Liver (tissue), 9 donors: ENCODE measurements around the gene ZNRF3. TPM values are rescaled to one million over a fixed set of nuclear protein-coding genes. Genes with fewer than 3 reads are reported as not detected.

ENCODE experiments used
- DNase-seq: peaks from one replicate; pipeline ENCODE4 v3.0.0-alpha.2; 2017; ENCODE audit warnings: low spot score
- H3K27ac ChIP-seq, 2 donors: one replicate each; pipeline ENCODE4 v1.7.0; 2013; ENCODE audit warnings: inconsistent platforms in 2 of 2, low read length in 2 of 2, control low read depth in 1 of 2, low read depth in 1 of 2, mild to moderate bottlenecking in 1 of 2
- H3K27me3 ChIP-seq, 4 donors: one replicate each; pipeline versions ENCODE4 v1.6.1 to v1.7.0; 2013; ENCODE audit warnings: low read length in 3 of 4, inconsistent platforms in 1 of 4, mild to moderate bottlenecking in 1 of 4, moderate library complexity in 1 of 4; ENCODE audit not compliant: control insufficient read depth in 4 of 4, insufficient read depth in 4 of 4
- H3K36me3 ChIP-seq, 4 donors: one replicate each; pipeline versions ENCODE4 v1.6.1 to v1.7.0; 2013; ENCODE audit warnings: low read length in 3 of 4, mild to moderate bottlenecking in 3 of 4, low read depth in 1 of 4, moderate library complexity in 1 of 4; ENCODE audit not compliant: control insufficient read depth in 4 of 4, insufficient read depth in 3 of 4
- H3K4me1 ChIP-seq, 4 donors: one replicate each; pipeline versions ENCODE4 v1.6.1 to v1.7.0; 2013; ENCODE audit warnings: low read length in 3 of 4, mild to moderate bottlenecking in 3 of 4, moderate library complexity in 1 of 4; ENCODE audit not compliant: control insufficient read depth in 4 of 4, insufficient read depth in 4 of 4
- H3K4me3 ChIP-seq, 3 donors: one replicate each; pipeline versions ENCODE4 v1.6.1 to v1.7.0; 2013; ENCODE audit warnings: low read length in 3 of 3, control low read depth in 1 of 3, low read depth in 1 of 3, mild to moderate bottlenecking in 1 of 3
- H3K9ac ChIP-seq, 2 donors: one replicate each; pipeline ENCODE4 v1.7.0; 2013; ENCODE audit warnings: low read length in 2 of 2, mild to moderate bottlenecking in 2 of 2, moderate library complexity in 2 of 2, control low read depth in 1 of 2, low read depth in 1 of 2
- H3K9me3 ChIP-seq, 4 donors: one replicate each; pipeline versions ENCODE4 v1.6.1 to v1.7.0; 2013; ENCODE audit warnings: low read length in 3 of 4; ENCODE audit not compliant: control insufficient read depth in 4 of 4
- CTCF ChIP-seq: fragments of 150-350 bp; IDR thresholded peaks from 2 replicates; pipeline ENCODE4 v1.5.1; 2017; ENCODE audit warnings: improper control_type of control experiment, low read depth, low read length; ENCODE audit not compliant: missing input control
- EGR1 ChIP-seq, 2 donors: IDR thresholded peaks; 2 replicates each; pipeline ENCODE4 v1.6.1; 2016 to 2018; ENCODE audit warnings: antibody characterized with exemption in 2 of 2, low read depth in 2 of 2
- FOXA1 ChIP-seq: IDR thresholded peaks from 2 replicates; pipeline ENCODE4 v1.6.1; 2016; ENCODE audit warnings: antibody characterized with exemption
- FOXA2 ChIP-seq: IDR thresholded peaks from 2 replicates; pipeline ENCODE4 v1.6.1; 2016; ENCODE audit warnings: antibody characterized with exemption
- HNF4A ChIP-seq, 2 donors: conservative IDR thresholded peaks; 2 replicates each; pipeline ENCODE4 v1.6.1; 2016; ENCODE audit warnings: antibody characterized with exemption in 2 of 2, mild to moderate bottlenecking in 2 of 2
- HNF4G ChIP-seq: IDR thresholded peaks from 2 replicates; pipeline ENCODE4 v1.6.1; 2016; ENCODE audit warnings: antibody characterized with exemption
- JUND ChIP-seq, 2 donors: IDR thresholded peaks; 2 replicates each; pipeline ENCODE4 v1.6.1; 2016; ENCODE audit warnings: antibody characterized with exemption in 2 of 2
- NR2F2 ChIP-seq: IDR thresholded peaks from 2 replicates; pipeline ENCODE4 v1.6.1; 2016; ENCODE audit warnings: antibody characterized with exemption
- REST ChIP-seq: IDR thresholded peaks from 2 replicates; pipeline ENCODE4 v1.6.1; 2016; ENCODE audit warnings: antibody characterized with exemption, mild to moderate bottlenecking
- SP1 ChIP-seq: IDR thresholded peaks from 2 replicates; pipeline ENCODE4 v1.6.1; 2018; ENCODE audit warnings: antibody characterized with exemption, mild to moderate bottlenecking
- TAF1 ChIP-seq: conservative IDR thresholded peaks from 2 replicates; pipeline ENCODE4 v1.6.1; 2016; ENCODE audit warnings: antibody characterized with exemption, mild to moderate bottlenecking
- ZBTB33 ChIP-seq: IDR thresholded peaks from 2 replicates; pipeline ENCODE4 v1.6.1; 2016; ENCODE audit warnings: antibody characterized with exemption
- WGBS: extraction: QIAGEN DNeasy Blood & Tissue Kit; methylation state at CpG from one replicate; pipeline ENCODE4 v1.1.7; 2013; 5-methylcytosine and 5-hydroxymethylcytosine counted together
- polyA plus RNA-seq, 2 donors: library from polyadenylated mRNA; stranded (reverse) in 1 of 2; unstranded in 1 of 2; fragments of 200-250 nt in 1 of 2; fragments of >200 nt in 1 of 2; fragmentation: Nextera tagmentation in 1 of 2; extraction: Ambion mirVana in 1 of 2; gene quantifications; one replicate each; pipeline versions ENCODE4 v1.2.1 to v1.2.3, GENCODE V29; 2013 to 2015
- total RNA-seq, 2 donors: library from RNA; depleted of rRNA; stranded (reverse); fragments of >200 nt; gene quantifications; one replicate each; pipeline ENCODE4 v1.2.3, GENCODE V29; 2014
- TF ChIP-seq, protein P1 (sequence below): IDR thresholded peaks from 2 replicates; pipeline ENCODE4 v1.6.1; 2016; ENCODE audit warnings: antibody characterized with exemption
- donor health status: healthy.
- donor health status: healthy.
- donor health status: healthy.
- donor health status: healthy.
- donor health status: healthy.

ZNRF3 gene
- total and polyA plus RNA-seq, 4 donors, result 2.2 to 5.9 (median 4.7) TPM

- H3K27me3 ChIP-seq, result no peaks in the 10 kb centered on the region
- no peak for TF ChIP-seq NR2F2
- TF ChIP-seq REST, result no peak
- no peak for TF ChIP-seq CTCF
- TF ChIP-seq HNF4A (conservative IDR thresholded peaks at IDR 0.05), result no peak
- no peak for TF ChIP-seq ZBTB33
- TF ChIP-seq, protein P1, sequence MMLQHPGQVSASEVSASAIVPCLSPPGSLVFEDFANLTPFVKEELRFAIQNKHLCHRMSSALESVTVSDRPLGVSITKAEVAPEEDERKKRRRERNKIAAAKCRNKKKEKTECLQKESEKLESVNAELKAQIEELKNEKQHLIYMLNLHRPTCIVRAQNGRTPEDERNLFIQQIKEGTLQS, result no peak
- TF ChIP-seq EGR1 (IDR thresholded peaks at IDR 0.05; ENCODE audit: low read depth in 2 of 2), result no peak
- no peak for TF ChIP-seq FOXA2
- TF ChIP-seq FOXA1, result no peak
- no peak for TF ChIP-seq SP1
- TF ChIP-seq HNF4G, result no peak
- TF ChIP-seq TAF1, result no peak
- no peak for TF ChIP-seq JUND (IDR thresholded peaks at IDR 0.05)
- no peak for DNase-seq
- 90% methylated on average over 4 of the region's 4 CpGs for WGBS
- H3K27ac ChIP-seq, result no peak overlapping the region
- H3K9ac ChIP-seq, result no peak overlapping the region
- H3K4me1 ChIP-seq, result peaks cover 2 to 31% (median 12%) of the 10 kb centered on the region in 4 donors
- no peaks in the 10 kb centered on the region for H3K9me3 ChIP-seq
- no peak overlapping the region for H3K4me3 ChIP-seq
- no peaks in the 10 kb centered on the region for H3K36me3 ChIP-seq
Measured at GRCh38 chr22:28938286-28938833, 55.0 kb downstream of the ZNRF3 start.

GRCh38 chr22:28939394-28939793 is 56.0 kb downstream of the ZNRF3 start:
- no peaks in the 10 kb centered on the region for H3K27me3 ChIP-seq
- no peaks in the 10 kb centered on the region for H3K9me3 ChIP-seq
- H3K9ac ChIP-seq, result no peak overlapping the region
- no peak for DNase-seq
- no peaks in the 10 kb centered on the region for H3K36me3 ChIP-seq
- WGBS, result 78% methylated on average over 6 of the region's 6 CpGs
- H3K27ac ChIP-seq, result no peak overlapping the region
- H3K4me1 ChIP-seq, result peaks cover 0 to 30% (median 10%) of the 10 kb centered on the region in 4 donors
- TF ChIP-seq SP1, result no peak
- TF ChIP-seq REST, result no peak
- no peak overlapping the region for H3K4me3 ChIP-seq
